CD4-positive, alpha-beta T cell treated with Interleukin-10 for 1 hour (primary cell): ENCODE data around the gene ANKRD13A.
A peak's percentile ranks its signal among the peaks of the same experiment; 100 is the strongest.
"Not testable (repeated sequence)": the region's sequence is repeated elsewhere in the genome, so short reads cannot be mapped to it uniquely, and the experiment has no call there.

ENCODE experiments used
- DNase-seq: peaks from one replicate; pipeline ENCODE4 v3.0.0-alpha.2; 2020

Gene ANKRD13A

GRCh38 chr12:109986236-109986635, 13.0 kb upstream of the ANKRD13A start:
- DNase-seq, result not testable (repeated sequence)

GRCh38 chr12:109987615-109988014, 11.6 kb upstream of the ANKRD13A start:
- DNase-seq, result no peak

DNA sequence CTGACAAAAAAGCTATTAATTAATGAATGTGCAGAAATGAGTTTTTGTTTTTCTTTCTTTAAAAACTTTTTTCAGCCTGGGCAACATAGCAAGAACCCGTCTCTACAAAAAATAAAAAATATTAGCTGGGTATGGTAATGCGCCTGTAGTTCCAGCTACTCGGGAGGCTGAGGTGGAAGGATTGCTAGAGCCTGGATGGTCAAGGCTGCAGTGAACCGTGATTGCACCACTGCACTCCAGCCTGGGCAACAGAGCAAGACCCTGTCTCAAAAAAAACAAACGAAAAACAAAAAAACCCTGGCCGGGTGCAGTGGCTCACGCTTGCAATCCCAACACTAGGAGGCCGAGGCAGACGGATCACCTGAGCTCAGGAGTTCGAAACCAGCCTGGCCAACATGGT, 11.0 kb upstream of the ANKRD13A start:
- DNase-seq, result no peak

- DNase-seq, result no peak
These were observed 10.3 kb upstream of the ANKRD13A start for GRCh38 chr12:109988903-109989302.

- DNase-seq, result no peak
These were observed 9.8 kb upstream of the ANKRD13A start for GRCh38 chr12:109989380-109989779.

DNA sequence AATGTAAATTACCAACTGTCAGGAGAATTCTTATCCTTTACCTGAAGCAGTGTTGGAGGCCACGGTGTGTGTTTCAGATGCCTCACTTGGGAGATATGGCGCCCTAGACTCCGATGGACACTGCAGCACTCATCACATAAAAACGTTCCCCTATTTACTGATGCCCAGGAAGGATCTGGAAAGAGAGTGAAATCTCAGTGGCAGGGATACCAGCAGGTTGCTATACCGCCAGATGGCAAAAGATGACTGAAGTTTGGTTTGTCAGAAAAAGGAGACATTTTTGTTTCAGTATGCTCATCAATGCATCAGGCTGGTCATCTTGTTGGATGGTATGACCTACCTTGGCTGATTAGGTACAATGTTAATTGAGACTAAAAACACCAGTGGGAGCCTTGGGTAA, 7.6 kb upstream of the ANKRD13A start:
- no peak for DNase-seq

DNA sequence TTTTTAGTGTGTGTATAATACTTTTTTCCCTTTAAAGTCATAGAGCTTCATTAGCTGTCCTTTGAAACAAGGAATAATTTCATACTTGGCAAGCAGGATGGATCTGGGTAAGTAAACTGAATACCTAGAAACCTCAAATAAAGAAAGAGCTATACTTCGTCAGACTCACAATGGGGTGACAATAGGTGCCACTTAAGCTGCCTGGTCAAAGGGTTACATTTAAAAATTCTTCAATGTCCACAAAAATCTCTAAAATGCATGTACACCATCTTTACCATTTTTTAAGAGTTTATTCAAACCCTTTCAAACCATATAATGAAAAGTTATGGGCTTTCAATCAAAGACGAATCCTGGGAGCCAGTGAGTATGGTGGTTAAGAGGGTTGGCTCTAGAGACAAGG, 6.1 kb upstream of the ANKRD13A start:
- DNase-seq, result no peak

DNA sequence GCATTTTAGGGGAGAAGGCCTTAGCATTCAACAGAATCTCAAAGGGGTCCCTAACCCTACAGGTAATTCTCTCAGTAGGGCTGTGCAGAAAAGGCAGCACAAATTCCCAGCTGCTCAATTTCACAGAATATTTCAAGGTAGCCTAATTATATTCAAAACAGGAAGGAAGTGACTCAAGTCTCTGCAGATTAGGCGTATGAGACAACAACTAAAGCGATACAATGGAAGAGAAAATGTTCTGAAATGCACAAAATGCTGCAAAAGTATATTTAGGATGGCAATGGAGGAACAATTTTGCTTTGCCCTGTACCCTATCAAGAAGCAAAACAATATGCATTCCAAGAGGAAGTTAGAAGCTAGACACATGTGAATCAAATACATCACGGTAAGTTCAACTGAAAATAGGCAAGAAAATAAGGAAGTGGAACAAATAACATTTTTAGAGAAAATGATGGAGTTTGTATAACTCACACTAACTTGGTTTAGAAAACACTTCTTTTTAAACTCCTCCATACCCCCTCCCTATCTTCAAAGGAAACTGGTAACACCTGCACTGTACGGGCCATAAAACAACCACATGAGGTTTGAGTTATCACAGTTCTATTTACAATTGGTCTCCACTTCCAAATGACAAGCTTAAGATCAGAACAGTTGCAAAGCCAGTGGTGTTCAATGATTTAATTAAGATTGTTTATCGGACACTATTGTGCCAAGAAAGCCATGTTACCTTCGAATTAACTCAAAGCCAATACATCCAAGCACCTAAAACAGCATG, 4.6 kb upstream of the ANKRD13A start:
- peak; percentile 49 for DNase-seq

- no peak for DNase-seq
These were observed 3.9 kb upstream of the ANKRD13A start for GRCh38 chr12:109995361-109995685.

DNA sequence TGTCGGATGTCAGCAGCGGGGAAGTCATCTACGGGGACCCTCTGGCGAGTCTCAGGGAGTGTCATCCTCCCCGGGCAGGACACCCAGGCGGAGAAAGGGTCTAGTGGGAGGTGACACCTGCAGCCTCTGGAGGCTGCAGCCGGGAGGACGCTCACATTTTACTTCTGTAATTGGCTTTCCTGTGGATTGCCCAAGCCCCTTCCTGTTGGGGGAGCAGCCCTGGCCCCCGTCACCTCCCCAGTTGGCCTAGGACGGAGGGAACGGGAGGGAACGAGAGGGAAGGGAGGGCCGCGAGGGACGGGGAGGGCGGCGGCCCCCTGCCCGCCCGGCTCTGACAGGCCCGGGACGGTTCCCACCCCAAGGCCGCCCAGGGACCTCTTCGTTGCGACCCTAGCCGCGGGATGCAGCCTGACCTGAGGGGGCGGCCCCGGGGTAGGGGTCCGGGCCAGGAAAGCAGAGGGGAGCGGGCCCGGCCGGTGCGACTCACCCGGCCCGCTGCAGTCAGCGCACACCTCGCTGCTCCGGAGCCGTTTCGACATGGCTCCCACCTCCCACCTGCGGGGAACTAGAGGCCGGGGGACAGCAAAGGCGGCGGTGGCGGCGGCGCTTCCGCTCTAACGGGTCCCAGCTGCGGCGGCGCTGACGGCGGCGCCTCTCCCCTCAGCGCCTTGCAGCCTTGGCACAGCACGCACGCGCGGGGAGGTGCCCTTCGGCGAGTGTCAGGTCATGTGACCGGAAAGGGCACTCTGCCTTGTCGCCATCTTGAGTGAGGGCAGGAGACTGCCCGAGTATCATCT, 3.3 kb upstream of the ANKRD13A start, which contains the start of gene GIT2:
Gene GIT2, minus strand, starts transcription at position 683 of the 797 bp plus-strand sequence. Its CDS starts 144 bp downstream, at position 539.
- peak; percentile 96 for DNase-seq

DNA sequence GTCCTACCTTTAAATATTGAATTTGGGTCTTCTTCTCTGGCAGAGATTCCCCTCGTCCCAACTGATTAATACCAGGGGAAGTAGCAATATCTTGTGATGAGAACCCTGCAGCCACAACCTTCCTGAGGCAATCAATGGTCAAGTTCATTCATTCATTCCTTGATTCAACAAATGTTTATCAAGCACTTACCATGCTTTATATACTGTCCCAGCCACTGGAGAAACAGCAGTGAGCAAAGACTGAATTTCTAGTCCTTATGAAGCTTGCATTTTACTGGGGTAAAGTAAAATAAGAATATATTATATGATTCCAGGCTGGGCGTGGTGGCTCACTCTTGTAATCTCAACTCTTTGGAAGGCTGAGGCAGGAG, 2.8 kb upstream of the ANKRD13A start:
- no peak for DNase-seq

GRCh38 chr12:109997393-109997792, 1.8 kb upstream of the ANKRD13A start:
- DNase-seq, result no peak

- no peak for DNase-seq
These were observed 858 bp upstream of the ANKRD13A start for GRCh38 chr12:109998241-109998903.

- DNase-seq, result no peak
These were observed 380 bp downstream of the ANKRD13A start for GRCh38 chr12:109999649-109999971.

DNA sequence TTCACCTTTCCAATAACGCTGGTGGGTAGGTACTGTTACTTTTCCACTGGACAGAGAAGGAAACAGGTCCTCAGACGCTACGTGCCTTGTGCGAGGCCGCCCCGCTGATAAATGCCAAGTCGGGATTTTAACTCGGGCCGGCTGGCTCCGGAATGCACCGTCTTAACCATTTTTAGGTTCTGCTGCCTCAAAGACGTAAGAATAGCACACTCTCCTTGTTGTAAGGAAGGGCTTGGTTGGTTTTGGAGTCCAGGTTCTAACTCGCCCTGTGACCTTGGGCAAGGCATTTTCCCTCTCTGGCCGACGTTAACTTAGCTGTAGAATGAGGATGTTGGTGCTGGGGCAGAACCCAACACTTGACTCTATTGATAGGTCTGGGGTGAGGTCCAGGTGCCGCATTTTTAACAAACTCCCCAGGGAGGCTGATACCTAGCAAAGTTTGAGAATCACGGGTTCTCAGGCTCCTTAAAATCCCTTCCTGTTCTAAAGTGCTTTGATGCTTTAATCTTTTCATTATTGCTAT, 814 bp downstream of the ANKRD13A start:
- peak; percentile 23 for DNase-seq

GRCh38 chr12:110001596-110001995, 2.4 kb downstream of the ANKRD13A start:
- no peak for DNase-seq

- no peak for DNase-seq
These were observed 3.7 kb downstream of the ANKRD13A start for GRCh38 chr12:110002676-110003515.

- DNase-seq, result peak; percentile 17
These were observed 5.4 kb downstream of the ANKRD13A start for GRCh38 chr12:110004598-110004997.

DNA sequence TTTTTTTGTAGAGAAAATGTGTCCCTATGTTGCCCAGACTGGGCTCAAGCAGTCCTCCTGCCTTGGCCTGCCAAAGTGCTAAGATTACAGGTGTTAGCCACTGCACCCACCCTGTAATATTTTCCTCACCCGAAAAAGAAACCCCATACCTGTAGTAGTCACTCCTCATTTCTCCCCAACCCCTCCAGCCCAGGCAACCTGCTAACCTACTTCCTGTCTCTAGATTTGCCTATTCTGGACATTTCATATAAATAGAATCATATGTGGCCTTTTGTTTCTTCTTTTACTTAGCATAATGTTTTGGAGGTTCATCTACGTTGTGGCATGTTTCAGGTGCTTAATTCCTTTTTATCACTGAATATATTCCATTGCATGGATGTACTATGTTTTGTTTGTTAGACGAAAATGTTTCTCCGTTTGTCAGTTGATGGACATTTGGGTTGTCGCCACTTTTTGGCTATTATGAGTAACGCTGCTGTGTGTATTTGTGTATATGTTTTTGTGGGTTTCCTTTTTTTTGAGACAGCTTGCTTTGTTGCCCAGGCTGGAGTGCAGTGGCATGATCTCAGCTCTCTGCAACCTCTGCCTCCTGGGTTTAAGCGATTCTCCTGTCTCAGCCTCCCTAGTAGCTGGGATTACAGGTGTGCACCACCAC, 6.2 kb downstream of the ANKRD13A start:
- peak; percentile 41 for DNase-seq

- DNase-seq, result no peak
These were observed 6.9 kb downstream of the ANKRD13A start for GRCh38 chr12:110006115-110006514.

- DNase-seq, result no peak
These were observed 8.7 kb downstream of the ANKRD13A start for GRCh38 chr12:110007881-110008280.
